ENCODE data around the gene FAT1.

FAT1 gene

DNA sequence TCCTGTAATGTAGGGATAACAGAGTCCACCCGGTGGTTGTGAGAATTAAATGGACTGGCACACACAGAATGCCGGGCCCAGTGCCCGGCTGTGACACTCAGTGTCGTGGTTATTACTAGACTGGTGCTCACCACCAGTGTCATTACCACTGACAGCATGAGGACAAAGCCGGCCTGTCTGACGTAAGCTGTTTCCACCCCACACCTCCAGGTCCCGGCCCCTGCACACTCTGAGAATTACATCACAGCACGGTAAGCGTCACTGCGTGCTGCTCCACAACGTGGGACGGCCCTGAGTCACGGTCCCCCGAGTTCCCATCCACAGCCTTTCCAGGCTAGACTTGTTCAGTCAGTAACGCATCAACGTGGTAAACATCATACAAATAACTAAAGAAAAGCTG is 22.9 kb downstream of the FAT1 start:
- DNase-seq (ENCODE audit: low read depth in 3 of 3): no peak

DNA sequence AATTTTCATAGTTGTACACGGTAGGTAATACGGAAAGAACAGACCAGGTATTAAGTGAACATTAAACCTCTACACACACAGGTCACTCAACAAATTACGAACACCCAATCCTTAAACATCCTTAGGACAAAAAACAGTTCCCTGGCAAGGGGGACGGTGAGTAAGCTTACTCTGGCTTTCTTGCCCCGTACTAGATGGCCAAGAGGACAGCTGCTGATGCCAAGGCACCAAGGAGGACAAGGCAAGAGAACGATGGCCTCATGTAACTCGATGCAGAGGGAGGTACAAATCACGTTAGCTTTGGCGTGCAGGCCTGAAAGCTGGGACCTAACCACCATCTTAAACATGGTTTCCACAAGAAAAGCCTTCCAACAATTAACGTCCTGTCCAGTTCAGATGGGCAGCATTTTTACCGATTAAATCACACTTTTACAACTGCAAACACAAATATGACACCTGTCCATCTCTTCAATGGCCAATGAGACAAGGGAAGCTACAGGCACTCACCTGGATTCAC is 23.7 kb downstream of the FAT1 start:
- DNase-seq (ENCODE audit: low read depth in 3 of 3): no peak

DNA sequence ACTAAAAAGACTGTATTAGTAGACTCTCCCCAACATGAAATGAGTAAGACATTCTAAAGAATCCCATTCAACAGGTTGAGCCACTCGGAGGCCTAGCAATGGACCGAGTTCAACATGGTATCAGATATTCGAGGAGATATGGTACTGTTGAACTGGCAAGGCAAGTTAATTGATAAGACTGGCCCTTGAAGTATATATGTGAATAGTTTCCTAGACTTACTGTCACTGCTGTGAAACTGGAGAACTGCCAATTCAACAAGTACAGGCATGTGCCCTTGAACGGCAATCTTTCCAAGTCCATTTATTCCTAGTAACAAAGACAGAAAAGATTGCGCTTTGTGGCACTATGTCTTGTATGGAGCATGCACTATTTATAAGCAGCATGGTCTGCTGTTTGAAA is 24.4 kb downstream of the FAT1 start:
- no peak for DNase-seq (ENCODE audit: low read depth in 3 of 3)

DNA sequence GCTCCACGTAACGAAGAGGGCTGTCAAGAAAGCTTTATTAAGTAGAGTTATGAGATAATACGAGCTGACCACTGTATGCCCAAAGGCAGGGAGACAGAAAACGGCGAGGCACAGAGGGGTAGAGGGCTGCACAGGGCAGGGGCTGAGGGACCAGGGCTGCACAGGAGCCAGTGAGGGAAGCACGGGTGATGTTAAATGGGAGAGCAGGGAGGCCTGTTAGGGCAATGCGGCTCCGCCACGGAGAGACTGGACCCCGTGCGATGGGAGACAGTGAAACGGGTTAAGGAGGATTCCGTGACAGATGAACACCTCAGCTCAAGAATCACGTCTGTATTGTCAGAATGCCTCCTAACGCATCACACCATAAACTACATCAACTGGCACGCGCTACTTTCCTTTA is 25.1 kb downstream of the FAT1 start:
- no peak for DNase-seq (ENCODE audit: low read depth in 3 of 3)

DNA sequence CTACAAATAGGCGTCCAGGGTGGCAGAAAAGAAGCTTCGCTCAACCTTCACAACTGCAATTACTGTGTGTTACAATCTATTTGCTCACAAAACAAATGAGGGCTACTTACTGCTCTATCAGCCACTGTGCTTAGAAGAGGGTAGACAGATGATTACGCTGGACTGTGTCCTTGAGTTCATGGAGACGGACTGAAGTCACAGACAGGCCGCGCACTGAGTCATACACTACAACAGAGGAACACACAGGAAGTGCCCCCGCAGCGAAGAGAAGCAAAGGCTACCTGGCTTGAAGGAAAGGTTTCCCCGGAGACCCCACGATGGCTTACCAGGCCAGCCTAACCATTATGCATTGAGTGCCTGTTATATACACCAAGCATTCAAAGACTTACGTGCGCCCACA is 25.6 kb downstream of the FAT1 start:
- DNase-seq (ENCODE audit: low read depth in 3 of 3): no peak

DNA sequence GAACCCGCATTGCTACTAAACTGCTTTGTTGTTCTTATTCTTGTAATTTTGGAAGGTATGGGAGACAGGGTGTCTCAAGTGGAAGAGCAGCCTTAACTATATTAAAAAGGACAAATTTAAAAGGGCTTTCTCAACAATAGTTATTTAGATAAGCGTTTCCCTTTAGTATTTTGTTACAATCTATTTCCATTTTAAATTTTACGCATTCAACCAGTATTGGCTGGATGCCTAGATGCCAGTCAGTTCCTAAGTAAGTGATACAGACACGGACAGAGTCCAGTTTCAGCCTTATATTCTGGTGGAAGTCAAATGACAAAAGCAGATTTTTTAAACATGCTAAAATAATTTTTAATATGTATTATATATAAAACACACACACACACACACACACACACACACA is 28.3 kb downstream of the FAT1 start:
- DNase-seq (ENCODE audit: low read depth in 3 of 3): no peak

DNA sequence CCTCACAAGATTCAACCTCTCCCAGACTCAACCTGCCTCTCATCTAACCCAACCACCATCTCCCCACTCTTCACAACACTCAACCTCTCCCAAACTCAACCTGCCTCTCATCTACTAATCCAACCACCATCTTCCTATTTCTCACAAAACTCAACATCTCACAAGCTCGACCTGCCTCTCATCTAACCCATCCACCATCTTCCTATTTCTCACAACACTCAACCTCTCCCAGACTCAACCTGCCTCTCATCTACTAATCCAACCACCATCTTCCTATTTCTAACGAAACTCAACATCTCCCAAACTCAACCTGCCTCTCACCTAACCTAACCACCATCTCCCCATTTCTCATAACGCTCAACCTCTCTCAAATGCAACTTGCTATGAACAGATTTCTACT is 29.8 kb downstream of the FAT1 start:
- no peak for DNase-seq (ENCODE audit: low read depth in 3 of 3)

DNA sequence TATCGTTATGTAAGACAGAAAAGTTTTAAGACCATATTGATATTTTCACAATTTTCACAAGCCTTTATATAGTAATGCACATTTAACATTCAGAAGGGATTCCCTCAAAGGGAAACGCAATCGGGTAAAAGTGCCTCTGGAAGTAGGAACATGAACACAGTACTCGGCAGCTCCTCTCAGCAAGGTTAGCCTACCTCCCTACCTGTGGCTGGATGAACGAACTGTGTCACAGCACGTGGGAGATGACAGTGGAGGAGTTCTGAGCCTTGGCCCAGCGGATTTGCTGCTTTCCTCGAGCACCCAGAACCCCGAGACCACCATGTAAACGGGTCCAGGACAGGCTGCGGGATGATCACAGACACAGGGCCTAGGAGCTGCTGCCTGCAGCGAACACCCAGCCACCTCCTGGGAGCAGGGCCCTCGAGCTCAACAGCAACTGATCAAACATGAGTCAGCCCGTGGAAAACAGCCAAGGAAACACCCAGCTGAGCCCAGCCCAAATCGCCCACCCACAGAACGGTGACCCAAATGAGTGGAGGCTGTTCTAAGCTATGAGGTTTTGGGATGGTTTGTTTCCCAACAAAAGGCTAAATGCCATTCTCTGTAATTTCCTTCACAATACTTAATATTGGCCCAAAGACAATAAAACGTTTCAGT is 30.4 kb downstream of the FAT1 start:
- DNase-seq (ENCODE audit: low read depth in 3 of 3): no peak

DNA sequence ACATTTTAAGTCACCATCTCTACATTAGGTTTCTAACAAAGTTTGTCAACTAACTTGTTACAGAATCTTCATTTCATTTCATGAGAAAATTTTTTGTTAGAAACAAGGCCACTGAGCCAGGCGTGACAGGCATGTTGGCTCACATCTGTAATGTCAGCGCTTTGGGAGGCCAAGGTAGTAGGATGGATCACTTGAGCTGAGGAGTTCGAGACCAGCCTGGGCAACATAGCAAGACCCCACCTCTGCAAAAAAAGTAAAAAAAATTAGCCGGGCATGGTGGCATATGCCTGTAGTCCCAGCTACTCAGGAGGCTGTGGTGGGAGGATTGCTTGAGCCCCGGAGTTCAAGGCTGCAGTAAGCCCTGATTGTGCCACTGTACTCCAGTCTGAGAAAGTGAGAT is 32.3 kb downstream of the FAT1 start:
- no peak for DNase-seq (ENCODE audit: low read depth in 3 of 3)

DNA sequence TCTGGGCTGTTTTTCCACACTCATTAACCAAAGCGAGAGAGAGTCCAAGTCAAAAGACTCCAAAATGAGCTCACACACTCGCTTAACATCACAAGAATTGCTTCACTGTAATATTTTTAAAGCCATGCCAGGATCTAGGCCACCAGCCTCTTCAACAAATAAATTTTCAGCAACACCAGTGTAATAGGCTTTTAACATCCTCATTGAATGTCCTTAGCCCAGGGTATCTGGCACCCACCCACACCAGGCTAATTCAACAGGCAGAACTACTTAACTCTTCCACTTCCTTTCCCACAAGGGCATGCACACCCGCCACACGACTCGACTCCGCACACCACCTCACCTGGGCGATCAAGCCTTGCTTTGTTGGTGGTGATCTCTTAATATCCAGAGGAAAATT is 34.2 kb downstream of the FAT1 start:
- no peak for DNase-seq (ENCODE audit: low read depth in 3 of 3)

DNA sequence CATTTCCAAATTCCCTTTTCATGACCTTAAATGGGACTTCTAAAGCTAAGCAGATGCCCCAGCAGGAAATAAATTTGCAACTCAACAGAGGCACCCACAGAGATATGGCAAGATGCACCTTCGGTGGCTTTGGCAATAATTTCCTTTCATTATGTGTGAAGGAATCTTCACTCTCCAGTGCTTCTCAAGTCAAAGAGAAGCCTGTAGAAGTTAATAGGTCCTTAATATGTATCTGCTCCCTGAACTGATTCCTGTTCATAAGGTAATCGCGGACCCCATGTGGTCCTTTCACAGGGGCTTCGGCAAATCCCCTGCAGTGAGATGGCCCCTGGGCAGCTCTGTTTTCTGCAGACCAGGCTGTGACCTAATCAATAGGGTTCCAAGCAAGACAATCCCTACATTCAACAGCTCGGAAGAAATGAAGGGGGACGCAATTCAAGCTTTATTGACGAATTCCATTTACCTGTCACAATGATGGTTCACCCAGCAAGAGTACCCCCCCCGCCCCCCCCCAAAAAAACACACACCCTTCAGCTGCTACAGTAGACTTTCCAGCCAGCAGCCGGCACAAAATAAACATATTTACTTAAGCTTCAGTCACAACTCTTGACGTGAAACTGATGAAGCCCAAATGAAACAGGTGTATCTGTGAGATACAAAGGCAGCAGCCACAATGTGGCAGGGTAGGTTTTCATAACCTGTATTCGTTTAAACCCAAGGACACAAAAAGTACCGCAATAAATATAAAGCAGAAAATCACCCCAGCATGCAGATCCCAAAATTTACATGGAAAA is 35.3 kb downstream of the FAT1 start:
- DNase-seq (ENCODE audit: low read depth in 3 of 3): no peak

DNA sequence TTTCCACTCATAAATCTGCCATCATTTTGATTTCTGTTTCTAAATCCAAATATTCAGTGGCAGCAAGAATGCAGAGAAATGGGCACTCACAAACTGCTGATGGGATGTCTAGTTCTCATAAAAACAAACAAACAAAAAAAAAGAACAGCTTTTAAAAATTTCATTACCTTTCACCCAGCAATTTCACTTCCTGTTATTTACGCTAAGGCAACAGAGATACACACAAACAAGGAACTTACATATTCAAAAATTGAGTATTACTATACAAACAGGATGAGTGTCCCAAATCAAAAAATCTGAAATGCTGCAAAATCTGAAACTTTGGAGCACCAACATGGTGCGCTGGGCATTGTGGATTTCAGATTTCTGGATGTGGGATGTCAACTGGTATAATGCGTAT is 36.4 kb downstream of the FAT1 start:
- no peak for DNase-seq (ENCODE audit: low read depth in 3 of 3)

DNA sequence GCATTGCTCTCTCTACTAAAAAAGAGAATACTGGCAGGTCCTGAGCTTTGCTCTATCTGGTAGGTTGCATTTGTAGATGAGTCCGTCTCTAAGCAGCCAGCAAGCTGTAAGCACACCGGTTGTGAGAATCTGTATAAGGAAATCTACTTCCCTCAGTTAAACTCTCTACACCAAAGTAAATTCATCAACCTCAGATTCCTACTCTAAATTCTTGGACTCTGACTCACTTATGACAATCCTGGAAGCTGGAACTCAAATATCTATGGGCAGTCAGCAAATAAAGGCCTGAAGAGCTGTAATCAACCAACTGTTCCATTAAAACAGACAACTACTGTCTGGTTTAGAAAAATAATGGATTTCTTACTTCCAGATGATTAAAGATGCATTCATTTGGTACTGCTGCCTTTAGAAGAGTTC is 37.9 kb downstream of the FAT1 start:
- no peak for DNase-seq (ENCODE audit: low read depth in 3 of 3)

DNA sequence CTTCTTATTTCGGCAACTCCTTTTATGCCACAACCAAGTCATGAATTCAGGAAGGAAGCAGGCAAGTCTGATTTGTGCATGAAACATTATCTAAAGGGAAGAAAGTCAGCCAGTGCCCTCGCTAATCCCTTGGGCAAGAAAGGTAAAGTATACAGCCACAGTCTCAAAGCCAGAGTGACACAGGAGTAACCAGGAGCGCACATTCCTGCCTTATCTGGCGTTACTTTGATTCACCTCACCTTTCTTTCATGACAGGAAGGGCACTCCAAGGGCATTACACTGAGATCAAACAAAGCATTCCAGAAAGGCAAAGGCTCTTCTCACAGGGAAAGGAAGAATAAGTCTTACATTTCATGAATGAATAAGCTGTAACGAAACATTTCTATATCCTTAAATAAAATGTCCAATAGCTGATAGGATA is 38.8 kb downstream of the FAT1 start:
- no peak for DNase-seq (ENCODE audit: low read depth in 3 of 3)

DNA sequence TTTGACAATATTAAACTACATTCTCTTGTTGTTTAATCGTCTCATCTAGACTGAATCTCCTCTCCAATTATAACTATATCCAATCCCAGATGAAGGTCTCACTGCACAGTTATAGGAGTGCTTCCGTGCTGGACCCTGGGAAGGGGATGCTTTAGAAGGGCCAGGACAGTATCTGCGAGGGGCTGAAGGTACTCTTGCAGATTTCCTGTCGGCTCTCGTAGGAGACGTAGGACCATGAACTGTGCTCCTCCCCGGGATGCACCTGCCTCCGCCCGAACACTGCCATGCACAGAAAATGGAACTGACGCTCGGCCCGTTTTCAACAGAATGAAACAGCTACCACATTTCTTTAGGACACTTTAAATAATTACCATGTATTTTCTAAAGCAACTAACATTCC is 39.4 kb downstream of the FAT1 start:
- no peak for DNase-seq (ENCODE audit: low read depth in 3 of 3)

DNA sequence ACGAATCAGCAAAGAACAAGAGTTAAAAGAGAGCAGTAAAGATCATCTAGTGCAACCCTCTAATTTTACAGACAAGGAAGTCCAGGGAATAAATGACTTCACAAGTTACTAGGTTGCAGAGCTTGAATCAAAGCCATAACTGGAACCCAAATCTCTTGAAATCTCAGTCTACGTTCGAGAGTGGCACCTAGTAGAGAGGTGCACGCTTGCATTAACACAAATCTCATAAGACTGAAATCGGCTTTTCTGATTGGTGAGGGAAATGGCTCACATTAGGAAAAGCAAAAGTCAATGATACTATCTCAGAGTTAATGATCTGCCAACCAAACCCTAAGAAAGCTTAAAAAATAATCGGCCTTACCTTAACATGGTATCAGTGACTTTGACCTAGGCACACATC is 43.0 kb downstream of the FAT1 start:
- no peak for DNase-seq (ENCODE audit: low read depth in 3 of 3)

DNA sequence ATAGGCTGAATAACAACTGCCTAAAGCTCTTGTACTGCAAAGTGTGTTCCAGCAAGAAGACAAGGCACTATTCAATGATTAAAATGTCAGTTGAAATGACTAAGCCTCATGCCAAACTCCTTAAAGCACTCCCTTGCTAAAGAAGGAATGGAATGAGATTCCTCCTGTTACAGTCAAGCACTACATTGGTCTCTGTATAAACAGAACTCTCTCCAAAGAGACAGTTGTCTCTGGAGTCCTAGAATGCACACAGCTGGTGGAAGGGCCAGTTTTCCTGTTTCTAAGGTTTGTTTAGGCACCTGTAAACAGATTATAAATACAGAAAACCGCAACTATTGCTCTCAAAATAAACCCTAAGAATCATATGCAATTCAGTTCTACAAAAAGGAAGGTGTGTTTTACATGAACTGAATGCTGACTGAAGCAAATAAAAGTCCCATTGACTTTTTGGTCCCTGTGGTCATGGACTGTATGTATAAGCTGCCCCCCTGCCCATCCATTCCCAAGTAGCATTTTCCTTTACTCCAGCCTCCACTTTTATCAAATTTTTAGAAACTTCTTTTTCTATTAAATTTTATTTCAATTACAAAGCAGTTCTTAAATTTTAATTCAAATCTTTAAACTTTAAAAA is 47.0 kb downstream of the FAT1 start:
- DNase-seq (ENCODE audit: low read depth in 3 of 3): no peak

DNA sequence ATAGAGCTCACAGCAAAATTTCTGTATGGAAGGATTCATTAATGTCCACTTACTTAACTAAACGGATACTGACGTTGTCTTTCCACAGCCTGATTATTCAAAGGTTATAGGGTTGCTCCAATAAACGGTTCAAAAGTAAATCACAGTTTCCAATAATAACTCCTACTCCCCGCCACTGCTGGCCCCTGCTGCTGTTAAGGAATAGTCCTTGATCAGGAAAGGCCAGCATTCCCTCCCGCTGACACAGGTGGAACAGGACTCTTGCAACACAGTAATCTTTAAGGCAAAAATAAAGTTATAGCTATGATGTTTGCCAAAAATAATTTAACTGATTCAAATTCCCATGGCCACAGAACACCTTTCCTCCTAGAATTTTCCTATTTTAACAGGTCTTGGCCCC is 53.9 kb downstream of the FAT1 start:
- no peak for DNase-seq (ENCODE audit: low read depth in 3 of 3)

DNA sequence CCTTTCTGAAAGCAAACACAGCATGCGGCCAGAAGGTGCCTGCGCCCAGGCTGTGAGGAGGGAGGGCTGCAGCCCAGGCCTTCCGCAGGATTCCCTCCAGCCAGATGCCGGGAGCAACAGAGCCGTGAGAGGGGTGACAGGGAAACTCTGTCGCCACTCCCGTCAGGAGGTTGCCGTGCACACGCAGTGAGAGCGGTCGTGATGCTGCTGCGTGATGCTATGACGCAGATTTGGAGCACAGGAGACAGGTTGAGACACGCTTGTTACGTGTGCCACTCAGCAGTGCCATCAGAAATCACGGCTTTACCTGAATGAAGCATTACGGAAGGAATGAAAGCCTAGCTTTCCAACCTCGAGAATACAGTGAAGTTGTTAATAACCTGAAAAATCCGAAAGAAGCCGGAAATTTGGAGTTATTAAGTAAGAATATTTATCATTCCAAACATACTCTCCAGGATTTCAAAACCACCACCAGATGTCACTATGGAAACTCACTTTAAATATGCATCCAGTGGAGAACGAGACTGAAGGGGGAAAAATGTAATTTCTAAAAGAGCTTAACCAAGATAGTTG is 54.4 kb downstream of the FAT1 start:
- no peak for DNase-seq (ENCODE audit: low read depth in 3 of 3)

DNA sequence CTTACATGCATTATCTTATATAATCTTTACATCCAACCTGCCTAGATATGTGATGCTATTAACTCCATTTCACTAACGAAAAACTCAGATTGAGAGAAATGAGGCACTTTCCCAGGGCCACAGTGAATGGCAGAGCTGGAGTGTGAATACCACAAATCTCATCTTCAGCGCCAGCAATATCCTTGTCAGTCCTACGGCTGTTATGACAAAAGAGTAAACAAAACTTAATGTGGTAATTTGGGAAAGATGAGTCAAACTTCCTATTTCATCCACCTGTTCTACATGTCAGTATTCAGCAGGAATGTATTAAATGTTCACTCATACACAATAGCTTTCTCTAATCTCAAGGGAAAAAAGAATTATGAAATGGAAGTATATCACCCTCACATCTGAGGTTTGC is 56.9 kb downstream of the FAT1 start:
- DNase-seq (ENCODE audit: low read depth in 3 of 3): no peak

DNA sequence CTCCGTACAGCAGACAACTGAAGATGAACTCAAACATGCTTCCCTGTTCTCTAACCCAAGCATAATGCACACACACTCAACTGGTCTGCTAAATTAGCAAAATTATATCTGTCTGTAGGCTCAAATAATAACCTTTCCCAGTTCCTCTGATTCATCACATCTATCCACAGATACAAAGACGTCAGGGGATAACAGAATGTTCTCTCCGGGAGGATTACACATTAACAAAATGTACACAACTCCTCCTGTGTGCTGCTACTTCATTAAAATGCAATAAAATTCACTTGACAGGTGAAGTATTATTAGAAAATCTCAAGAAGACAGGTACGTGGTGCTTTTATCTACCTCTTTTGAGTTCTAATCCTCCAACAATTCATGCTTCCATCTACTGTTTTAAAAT is 57.4 kb downstream of the FAT1 start:
- DNase-seq (ENCODE audit: low read depth in 3 of 3): no peak

DNA sequence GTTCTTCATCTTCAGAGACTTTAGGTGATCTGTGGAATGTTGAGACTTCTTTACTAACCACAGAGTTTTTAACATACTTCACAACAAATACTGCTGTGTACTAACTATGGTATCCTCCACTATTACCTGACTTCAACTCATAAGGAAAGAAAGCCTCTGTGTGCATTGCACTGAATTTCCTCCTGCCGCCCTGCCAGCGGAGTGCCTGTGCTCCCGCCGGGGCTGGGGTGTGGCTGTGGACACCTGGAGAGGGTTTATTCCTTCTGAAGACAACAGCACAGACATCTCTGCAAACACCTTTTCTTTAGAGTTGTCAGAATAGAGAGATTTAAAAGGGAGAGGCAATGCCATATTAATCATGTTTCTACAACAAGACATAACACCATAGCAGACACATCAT is 63.3 kb downstream of the FAT1 start:
- no peak for DNase-seq (ENCODE audit: low read depth in 3 of 3)

DNA sequence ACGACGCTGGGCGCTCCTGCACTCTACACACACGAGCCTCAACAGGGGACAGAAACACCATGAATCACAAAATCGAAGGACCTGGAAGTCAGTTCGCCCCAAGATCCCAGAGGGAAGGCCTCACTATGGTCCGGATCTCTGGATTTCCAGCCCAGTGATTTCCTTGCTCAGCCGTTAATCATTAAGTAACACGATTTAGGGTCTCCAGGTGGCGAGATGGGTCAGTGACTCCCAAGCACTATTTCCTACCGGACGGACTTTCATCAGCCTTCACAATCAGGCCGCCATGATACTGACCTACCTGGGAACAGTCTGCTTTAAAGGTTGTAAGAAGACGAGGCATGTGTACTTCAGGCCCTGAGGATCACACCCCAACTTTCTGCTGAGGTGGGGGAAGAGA is 63.7 kb downstream of the FAT1 start:
- no peak for DNase-seq (ENCODE audit: low read depth in 3 of 3)
